Suprapubic skin (tissue), 4 donors: Measurements from ENCODE around the gene ZFHX3.

Source experiments
- POLR2A ChIP-seq, 2 donors: fragments of 450-650 bp; IDR thresholded peaks; one replicate each; pipeline ENCODE4 v1.6.1; 2017; ENCODE audit warnings: antibody characterized with exemption in 2 of 2, mild to moderate bottlenecking in 2 of 2, moderate library complexity in 2 of 2
- POLR2AphosphoS5 ChIP-seq, 3 donors: sonication (generic); formaldehyde crosslinking; IDR thresholded peaks; one replicate each; pipeline ENCODE4 v1.6.1; 2017; ENCODE audit warnings: antibody characterized with exemption in 3 of 3
- TF ChIP-seq, protein P1 (sequence below), 2 donors: fragments of 200-600 bp in 1 of 2; fragments of 450-650 bp in 1 of 2; sonication (generic) in 1 of 2; IDR thresholded peaks; one replicate each; pipeline ENCODE4 v1.5.1; 2016 to 2019; ENCODE audit warnings: antibody characterized with exemption in 2 of 2, mild to moderate bottlenecking in 1 of 2, moderate library complexity in 1 of 2

DNA sequence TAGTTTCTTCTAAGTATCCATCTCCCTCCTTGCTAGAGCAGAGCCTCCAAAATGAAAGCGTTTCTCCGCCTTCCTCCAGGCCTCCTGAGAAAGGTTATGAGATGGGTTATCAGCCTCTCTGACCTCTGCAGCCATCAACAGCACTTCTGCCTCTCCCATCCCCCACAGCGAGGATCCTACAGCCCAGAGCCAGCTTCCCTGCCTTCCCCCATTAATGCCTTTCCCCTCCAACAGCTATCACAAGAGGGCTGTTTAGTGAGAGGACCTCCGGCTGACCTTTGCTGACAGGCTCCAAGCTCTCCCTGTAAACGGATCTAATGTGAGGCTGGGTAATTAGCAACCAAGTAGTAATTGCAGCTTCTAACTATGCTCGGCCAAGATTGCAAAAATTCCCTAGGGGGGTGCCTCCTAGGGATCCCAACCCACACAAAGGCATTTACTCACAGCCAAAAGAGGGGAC lies 55.8 kb downstream of the ZFHX3 start:
- no peak for TF ChIP-seq POLR2A (IDR thresholded peaks at IDR 0.05)
- TF ChIP-seq, protein P1, sequence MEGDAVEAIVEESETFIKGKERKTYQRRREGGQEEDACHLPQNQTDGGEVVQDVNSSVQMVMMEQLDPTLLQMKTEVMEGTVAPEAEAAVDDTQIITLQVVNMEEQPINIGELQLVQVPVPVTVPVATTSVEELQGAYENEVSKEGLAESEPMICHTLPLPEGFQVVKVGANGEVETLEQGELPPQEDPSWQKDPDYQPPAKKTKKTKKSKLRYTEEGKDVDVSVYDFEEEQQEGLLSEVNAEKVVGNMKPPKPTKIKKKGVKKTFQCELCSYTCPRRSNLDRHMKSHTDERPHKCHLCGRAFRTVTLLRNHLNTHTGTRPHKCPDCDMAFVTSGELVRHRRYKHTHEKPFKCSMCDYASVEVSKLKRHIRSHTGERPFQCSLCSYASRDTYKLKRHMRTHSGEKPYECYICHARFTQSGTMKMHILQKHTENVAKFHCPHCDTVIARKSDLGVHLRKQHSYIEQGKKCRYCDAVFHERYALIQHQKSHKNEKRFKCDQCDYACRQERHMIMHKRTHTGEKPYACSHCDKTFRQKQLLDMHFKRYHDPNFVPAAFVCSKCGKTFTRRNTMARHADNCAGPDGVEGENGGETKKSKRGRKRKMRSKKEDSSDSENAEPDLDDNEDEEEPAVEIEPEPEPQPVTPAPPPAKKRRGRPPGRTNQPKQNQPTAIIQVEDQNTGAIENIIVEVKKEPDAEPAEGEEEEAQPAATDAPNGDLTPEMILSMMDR (IDR thresholded peaks at IDR 0.05), result no peak
- no peak for TF ChIP-seq POLR2AphosphoS5 (IDR thresholded peaks at IDR 0.05)
